NB4 (cell line): Measurements from ENCODE around the gene CPNE9.

Source experiments
- CTCF ChIP-seq: IDR thresholded peaks from one replicate; pipeline ENCODE4 v1.5.1; 2012; ENCODE audit warnings: low read depth, low read length
- POLR2A ChIP-seq: IDR thresholded peaks from 2 replicates; pipeline ENCODE4 v1.6.1; 2011; ENCODE audit warnings: mild to moderate bottlenecking; ENCODE audit not compliant: insufficient read length; ENCODE audit errors: extremely low read depth

- no peak for TF ChIP-seq POLR2A
- no peak for TF ChIP-seq CTCF
Measured at GRCh38 chr3:9683426-9683825, 20.2 kb upstream of the CPNE9 start.
